Measurements from ENCODE around the gene DPF3. TPM values are rescaled to one million over a fixed set of nuclear protein-coding genes. Genes with fewer than 3 reads are reported as not detected.
A peak's percentile ranks its signal among the peaks of the same experiment; 100 is the strongest.

Gene DPF3
- total RNA-seq, 2 experiments from 2014 or later: 14.9 to 15.4 TPM

DNA sequence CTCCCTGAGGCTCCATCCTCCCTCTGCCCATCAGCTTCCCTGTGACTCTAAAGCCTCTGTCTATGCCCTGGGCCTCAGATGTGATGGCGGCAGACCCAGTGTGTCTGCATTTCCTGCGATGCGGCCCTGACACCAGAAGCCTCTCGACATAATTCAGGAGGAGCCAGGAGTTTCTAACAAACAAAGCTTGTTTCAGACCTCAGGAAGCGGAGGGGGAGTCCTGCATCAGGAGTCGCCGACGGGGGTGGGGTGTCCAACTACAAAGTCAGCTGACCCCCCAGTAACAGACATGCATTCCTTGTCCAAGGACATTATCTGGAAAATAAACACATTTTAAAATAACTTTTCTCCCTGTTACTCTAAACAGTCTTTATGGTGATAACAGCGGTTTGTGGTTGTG is 167.5 kb downstream of the DPF3 start:
- Mint-ChIP-seq H3K27ac (no peak overlapping the region), H3K27me3 (no peaks in the 10 kb centered on the region), H3K9me3 (no peaks in the 10 kb centered on the region), H3K4me1 (peaks cover 9% of the 10 kb centered on the region), H3K36me3 (ENCODE audit: low read depth) (peaks cover 31% of the 10 kb centered on the region), H3K4me3 (no peak overlapping the region)
- DNase-seq: no peak
- ChIA-PET CTCF (no interaction called here), POLR2A (no interaction called here)

DNA sequence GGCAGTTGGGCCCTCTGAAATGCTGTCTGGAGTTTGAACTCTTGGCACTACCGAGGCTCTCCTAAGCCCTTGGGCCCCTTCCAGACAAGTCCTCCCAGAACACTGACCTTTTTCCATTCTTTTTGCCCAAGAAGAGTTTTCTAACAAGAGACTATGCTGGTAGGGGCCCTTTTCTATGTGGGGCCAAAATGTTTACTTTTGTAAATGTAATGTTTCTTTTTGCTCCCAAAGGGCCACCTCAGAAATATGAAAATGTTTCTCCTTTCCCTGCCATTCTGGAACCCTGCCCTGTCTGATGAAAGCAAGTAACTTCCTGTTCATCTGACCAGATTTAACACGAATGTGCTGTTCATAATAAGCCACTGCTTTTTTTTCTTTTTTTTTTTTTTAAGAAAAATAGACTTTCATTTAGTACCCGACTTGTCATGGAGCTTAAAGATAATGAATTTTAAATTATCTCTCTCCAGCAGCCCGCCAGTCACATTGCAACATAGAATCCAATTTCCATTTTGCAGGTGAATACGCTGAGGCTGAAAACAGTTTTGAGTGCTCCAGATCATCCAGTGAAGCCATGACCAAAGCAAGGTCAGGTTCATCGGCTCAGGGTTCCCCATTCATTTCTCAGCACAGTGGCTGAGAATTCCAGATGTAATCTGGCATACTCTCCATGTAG is 169.9 kb downstream of the DPF3 start:
- Mint-ChIP-seq H3K4me1 (peaks cover 13% of the 10 kb centered on the region), H3K4me3 (no peak overlapping the region), H3K36me3 (ENCODE audit: low read depth) (peaks cover 25% of the 10 kb centered on the region), H3K27ac (no peak overlapping the region), H3K27me3 (no peaks in the 10 kb centered on the region), H3K9me3 (no peaks in the 10 kb centered on the region)
- no peak for DNase-seq
- CTCF ChIA-PET: no interaction called here
- POLR2A ChIA-PET: no interaction called here

DNA sequence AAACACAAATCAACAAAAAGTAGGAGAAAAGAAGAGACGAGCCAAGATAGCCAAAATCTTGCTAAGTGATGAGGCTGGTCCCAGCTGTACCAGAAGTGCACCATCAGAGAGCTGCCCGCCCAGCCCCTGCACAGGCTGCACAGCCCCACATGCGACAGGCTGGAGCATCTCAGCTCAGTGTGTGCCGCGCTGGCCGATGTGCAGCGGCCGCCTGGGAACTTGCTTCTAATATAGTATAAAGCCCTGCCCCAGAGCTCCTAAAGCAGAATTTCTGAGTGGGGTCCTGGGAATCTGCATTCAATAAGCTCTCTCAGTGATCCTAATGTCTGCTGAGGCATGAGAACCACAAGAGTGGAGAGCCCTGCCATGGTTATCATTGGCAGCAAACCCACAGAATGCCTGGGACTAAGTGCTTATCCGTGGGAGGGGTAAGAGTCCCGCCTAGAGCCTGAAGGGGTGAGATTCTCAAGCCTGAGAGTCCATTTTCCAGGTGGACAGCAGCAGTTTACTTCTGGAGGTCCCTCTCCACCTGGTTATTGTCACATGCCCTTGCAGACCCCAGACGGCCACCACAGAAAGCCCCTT is 171.6 kb downstream of the DPF3 start:
- Mint-ChIP-seq H3K4me1 (peaks cover 15% of the 10 kb centered on the region), H3K4me3 (no peak overlapping the region), H3K27ac (no peak overlapping the region), H3K27me3 (no peaks in the 10 kb centered on the region), H3K9me3 (no peaks in the 10 kb centered on the region), H3K36me3 (ENCODE audit: low read depth) (peaks cover 18% of the 10 kb centered on the region)
- ChIA-PET CTCF (no interaction called here), POLR2A (no interaction called here)
- DNase-seq: no peak

DNA sequence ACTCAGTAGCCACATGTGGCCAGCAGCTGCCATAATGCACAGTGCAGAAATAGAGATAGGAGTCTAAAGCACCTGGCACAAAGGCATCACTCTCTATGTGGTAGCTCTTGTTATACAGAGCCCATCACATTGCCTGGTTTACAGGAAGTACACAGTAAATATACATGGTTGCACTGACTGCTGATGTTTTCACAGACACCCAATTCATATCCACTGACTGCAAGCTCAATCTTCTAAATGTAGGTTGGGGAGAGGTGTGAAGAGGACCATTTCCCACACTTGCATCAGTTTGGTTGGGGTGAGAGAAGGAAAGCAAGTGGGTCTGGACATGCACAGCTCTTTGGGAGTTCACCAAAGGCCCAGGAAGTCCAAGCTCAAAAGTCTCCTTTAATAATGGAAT is 172.8 kb downstream of the DPF3 start:
- POLR2A ChIA-PET: no interaction called here
- H3K9me3 Mint-ChIP-seq: no peaks in the 10 kb centered on the region
- no peaks in the 10 kb centered on the region for H3K27me3 Mint-ChIP-seq

DNA sequence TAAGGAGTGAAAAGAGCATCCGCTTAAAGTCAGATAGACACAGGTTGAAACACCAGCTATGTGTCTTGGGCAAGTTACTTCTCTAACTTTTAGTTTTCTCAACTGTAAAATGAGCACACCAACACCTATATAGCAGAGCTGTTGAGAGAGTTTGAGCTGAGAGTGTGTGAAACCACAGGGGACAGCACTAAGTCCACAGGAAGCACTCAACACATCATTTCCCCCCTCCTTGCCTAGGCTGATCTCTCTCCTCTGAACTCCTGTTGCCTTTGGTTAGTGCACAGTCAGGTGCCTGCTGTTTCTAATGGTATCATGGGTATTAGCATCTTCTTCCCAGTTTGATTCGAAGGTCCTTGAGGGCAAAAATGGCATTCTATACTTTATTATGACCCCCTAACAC is 176.7 kb downstream of the DPF3 start:
- DNase-seq: no peak
- POLR2A ChIA-PET: no interaction called here
- H3K9me3 Mint-ChIP-seq: no peaks in the 10 kb centered on the region
- H3K36me3 Mint-ChIP-seq (ENCODE audit: low read depth): peaks cover 24% of the 10 kb centered on the region
- no peak overlapping the region for H3K27ac Mint-ChIP-seq
- CTCF ChIA-PET: interaction anchor here (0.9 kb wide), 1 partner anchor 72 kb away, joined by 3 read pairs; no protein-coding TSS in a partner anchor
- no peak overlapping the region for H3K4me3 Mint-ChIP-seq
- H3K4me1 Mint-ChIP-seq: peaks cover 41% of the 10 kb centered on the region
- no peaks in the 10 kb centered on the region for H3K27me3 Mint-ChIP-seq

More for the DNA sequence above, 172.8 kb downstream of the DPF3 start:
- CTCF ChIA-PET: no interaction called here
- DNase-seq: no peak
- Mint-ChIP-seq H3K4me3 (no peak overlapping the region), H3K4me1 (peaks cover 24% of the 10 kb centered on the region), H3K36me3 (ENCODE audit: low read depth) (peaks cover 13% of the 10 kb centered on the region), H3K27ac (peak overlapping the region; percentile 3)

DNA sequence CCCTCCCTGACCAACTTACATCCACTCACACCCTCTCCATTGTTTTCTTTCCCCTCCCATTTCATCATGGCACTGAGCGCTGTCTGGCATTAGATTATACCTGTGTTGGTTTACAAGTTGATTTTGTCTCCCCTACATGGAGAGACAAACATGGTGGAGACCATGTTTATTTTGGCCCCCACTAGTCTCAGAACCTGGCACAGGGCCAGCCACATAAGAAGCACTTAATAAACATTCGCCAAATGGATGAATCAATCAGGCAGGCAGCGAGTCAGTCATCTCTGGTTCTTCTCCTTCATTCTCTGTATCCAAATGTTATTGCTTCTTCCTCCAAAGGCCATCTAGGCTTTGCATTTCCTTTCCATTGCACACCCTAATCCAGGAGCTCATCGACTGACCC is 177.4 kb downstream of the DPF3 start:
- CTCF ChIA-PET: no interaction called here
- H3K4me1 Mint-ChIP-seq: peaks cover 38% of the 10 kb centered on the region
- H3K4me3 Mint-ChIP-seq: no peak overlapping the region
- no peaks in the 10 kb centered on the region for H3K27me3 Mint-ChIP-seq
- no peak overlapping the region for H3K27ac Mint-ChIP-seq
- POLR2A ChIA-PET: no interaction called here
- H3K9me3 Mint-ChIP-seq: no peaks in the 10 kb centered on the region
- no peak for DNase-seq
- peaks cover 24% of the 10 kb centered on the region for H3K36me3 Mint-ChIP-seq (ENCODE audit: low read depth)

DNA sequence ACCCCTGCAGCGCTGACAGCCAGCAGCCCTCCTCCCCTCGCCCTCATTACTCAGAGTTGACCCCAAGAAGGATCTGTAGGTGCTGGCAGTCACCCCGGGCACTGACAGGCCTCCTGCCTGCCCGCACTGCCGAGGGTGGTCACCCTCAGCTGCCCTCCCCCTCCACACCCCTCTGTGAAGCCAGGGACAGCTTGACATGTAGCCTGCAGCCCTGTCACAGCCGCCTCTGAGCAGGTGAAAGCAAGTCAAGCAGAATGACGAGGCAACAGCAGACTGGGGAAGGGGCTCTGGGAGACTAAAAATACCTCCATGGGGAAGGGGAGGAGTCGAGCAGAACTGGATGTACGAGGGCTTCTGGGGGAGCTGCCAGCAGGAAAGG is 178.1 kb downstream of the DPF3 start:
- no peak for DNase-seq
- peaks cover 28% of the 10 kb centered on the region for H3K36me3 Mint-ChIP-seq (ENCODE audit: low read depth)
- POLR2A ChIA-PET: no interaction called here
- no peaks in the 10 kb centered on the region for H3K27me3 Mint-ChIP-seq
- no peak overlapping the region for H3K4me3 Mint-ChIP-seq
- H3K9me3 Mint-ChIP-seq: no peaks in the 10 kb centered on the region
- H3K27ac Mint-ChIP-seq: no peak overlapping the region
- CTCF ChIA-PET: no interaction called here
- H3K4me1 Mint-ChIP-seq: peaks cover 34% of the 10 kb centered on the region

DNA sequence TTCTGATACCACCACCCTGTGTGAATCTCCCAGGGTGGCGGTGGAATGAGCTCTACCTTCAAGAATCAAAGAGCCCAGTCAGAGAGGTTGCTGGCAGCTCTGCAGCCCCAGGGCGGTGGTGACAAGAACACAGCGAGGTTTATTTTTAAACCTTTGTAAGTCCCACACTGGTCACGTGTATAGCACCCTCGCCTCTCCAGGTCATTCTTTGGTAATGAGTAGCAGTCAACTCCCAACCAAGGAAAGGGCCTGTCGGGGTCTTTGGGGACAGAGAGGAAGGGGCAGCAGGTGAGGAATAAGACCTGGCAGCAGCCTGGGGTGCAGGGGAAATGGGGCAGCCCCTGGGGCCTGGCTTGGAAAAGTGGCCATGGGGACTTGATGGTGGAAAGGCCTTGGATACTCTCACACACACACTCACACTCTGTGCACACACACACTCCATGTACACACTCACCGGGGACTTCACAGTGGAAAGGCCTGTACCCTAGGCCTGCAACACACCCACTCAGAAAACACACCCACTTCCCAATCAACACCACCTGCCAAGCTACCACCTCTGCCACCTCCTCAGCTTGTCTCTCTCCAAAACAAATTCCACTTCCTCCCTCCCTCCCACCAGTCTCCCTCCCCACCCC is 178.6 kb downstream of the DPF3 start:
- CTCF ChIA-PET: no interaction called here

DNA sequence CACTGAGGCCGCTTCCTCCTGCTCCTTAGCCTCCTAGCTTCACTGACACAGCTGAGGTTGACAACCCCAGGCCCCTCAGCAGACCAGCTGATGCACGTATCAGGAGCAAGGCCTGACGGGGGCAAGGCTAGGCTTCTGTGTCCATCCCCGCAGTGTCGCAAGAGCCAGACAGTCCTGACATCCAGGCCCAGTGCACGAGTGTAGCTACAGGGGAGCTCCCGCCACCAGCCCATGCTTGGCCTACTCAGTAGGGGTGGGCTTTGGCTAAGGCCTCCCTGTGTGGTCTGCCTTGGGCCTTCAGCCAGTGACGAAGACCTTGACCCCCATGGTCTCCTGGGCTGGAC is 179.1 kb downstream of the DPF3 start:
- POLR2A ChIA-PET: interaction anchor here (1.1 kb wide), 1 partner anchor 179 kb away, joined by 3 read pairs; the partner anchor contains the start of gene DPF3
- CTCF ChIA-PET: no interaction called here
- Mint-ChIP-seq H3K4me1 (peaks cover 34% of the 10 kb centered on the region), H3K36me3 (ENCODE audit: low read depth) (peaks cover 28% of the 10 kb centered on the region), H3K27ac (no peak overlapping the region), H3K27me3 (no peaks in the 10 kb centered on the region), H3K4me3 (no peak overlapping the region), H3K9me3 (no peaks in the 10 kb centered on the region)
- no peak for DNase-seq

More for the DNA sequence above, 178.6 kb downstream of the DPF3 start:
- H3K27me3 Mint-ChIP-seq: no peaks in the 10 kb centered on the region
- H3K27ac Mint-ChIP-seq: no peak overlapping the region
- no peak overlapping the region for H3K4me3 Mint-ChIP-seq
- H3K9me3 Mint-ChIP-seq: no peaks in the 10 kb centered on the region
- POLR2A ChIA-PET: interaction anchor here (1.1 kb wide), 1 partner anchor 179 kb away, joined by 3 read pairs; the partner anchor contains the start of gene DPF3
- DNase-seq: no peak
- H3K4me1 Mint-ChIP-seq: peaks cover 34% of the 10 kb centered on the region
- peaks cover 28% of the 10 kb centered on the region for H3K36me3 Mint-ChIP-seq (ENCODE audit: low read depth)

DNA sequence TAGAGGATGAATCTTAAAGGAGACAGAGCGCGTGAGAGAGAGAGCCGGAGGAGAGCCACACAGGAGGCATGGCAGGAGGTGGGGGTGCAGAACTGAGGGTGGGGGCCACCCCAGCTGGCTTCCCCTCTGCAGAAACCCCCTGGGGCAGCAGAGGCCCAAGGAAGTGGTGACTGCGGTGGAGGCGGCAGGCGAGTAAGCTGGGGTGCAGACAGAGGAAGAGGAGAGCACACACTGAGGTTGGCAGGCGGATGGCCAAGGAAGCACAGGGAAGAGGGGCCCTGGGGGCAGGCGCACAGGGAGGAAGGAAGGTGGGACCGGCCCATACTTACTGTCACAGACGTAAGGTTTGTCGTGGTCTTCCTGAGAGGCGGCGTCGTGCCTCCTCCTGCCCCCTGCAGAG is 179.8 kb downstream of the DPF3 start:
- no peak overlapping the region for H3K27ac Mint-ChIP-seq
- H3K4me3 Mint-ChIP-seq: no peak overlapping the region
- ChIA-PET CTCF (no interaction called here), POLR2A (interaction anchor here (0.8 to 1.1 kb wide), 2 partner anchors 96 to 180 kb away, joined by 3 read pairs; partner anchors contain the start of gene DPF3)
- H3K36me3 Mint-ChIP-seq (ENCODE audit: low read depth): peaks cover 28% of the 10 kb centered on the region
- peaks cover 34% of the 10 kb centered on the region for H3K4me1 Mint-ChIP-seq
- peak; percentile 71 for DNase-seq
- H3K27me3 Mint-ChIP-seq: no peaks in the 10 kb centered on the region
- no peaks in the 10 kb centered on the region for H3K9me3 Mint-ChIP-seq

DNA sequence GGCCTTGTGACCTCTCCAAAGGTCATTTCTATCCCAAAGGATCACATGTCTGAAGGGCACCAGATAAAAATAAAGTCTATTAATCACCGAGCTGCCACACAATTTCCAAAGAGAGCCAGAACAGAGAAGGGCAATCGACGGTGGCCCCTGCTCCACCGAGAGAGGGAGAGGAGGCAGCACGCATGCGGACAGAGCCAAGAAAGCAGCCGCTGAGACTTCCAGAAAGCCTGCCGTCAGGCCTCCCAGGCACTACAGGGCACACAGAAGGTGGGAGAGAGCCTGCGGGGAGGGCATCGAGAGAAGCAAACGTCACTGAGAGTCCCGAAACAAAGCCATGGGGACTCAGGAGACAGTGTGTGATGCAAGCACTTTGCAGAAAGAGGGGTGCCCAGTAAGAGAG is 182.0 kb downstream of the DPF3 start:
- peaks cover 29% of the 10 kb centered on the region for H3K4me1 Mint-ChIP-seq
- H3K27me3 Mint-ChIP-seq: no peaks in the 10 kb centered on the region
- H3K4me3 Mint-ChIP-seq: no peak overlapping the region
- H3K27ac Mint-ChIP-seq: no peak overlapping the region
- ChIA-PET CTCF (interaction anchor here (1.9 kb wide), 1 partner anchor 198 kb away, joined by 8 read pairs; no protein-coding TSS in a partner anchor), POLR2A (interaction anchor here (1.5 kb wide), 1 partner anchor 7 kb away, joined by 3 read pairs; no protein-coding TSS in a partner anchor)
- no peak for DNase-seq
- peaks cover 28% of the 10 kb centered on the region for H3K36me3 Mint-ChIP-seq (ENCODE audit: low read depth)
- H3K9me3 Mint-ChIP-seq: no peaks in the 10 kb centered on the region

DNA sequence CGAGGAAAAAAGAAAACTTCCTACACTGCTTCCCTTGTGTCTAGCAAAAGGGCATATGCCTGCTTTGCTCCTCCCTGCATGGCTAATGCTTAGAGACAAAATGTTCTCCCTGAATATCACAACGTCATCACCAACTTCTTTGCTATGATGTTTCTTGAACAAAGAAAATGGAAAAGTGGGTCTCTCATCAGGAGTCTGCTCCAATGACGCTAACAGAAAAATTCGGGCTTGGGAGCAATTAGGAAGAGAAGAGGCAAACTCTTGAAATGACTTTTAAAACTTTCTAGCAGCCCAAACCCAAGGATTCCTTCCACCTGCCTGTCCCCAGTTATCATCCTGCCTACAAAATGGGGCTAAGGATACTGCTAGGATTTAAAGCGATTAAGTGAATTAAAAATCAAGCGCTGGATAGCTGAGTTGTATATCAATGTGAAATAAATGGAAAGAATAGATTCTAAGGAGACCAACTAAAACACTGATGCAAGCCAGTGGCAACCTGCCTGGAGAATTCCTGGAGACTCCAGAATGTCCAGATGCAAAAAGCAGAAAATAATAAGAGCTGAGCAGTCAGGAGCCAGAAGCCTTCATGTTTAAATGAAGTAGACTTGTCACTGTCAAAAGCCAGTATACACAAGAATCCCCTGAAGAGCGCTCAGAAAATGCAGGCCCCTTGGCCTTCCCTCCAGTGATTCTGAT is 183.8 kb downstream of the DPF3 start:
- ChIA-PET POLR2A (interaction anchor here (1.5 kb wide), 1 partner anchor 9 kb away, joined by 3 read pairs; no protein-coding TSS in a partner anchor), CTCF (interaction anchor here (1.9 kb wide), 1 partner anchor 196 kb away, joined by 8 read pairs; no protein-coding TSS in a partner anchor)
- H3K27ac Mint-ChIP-seq: no peak overlapping the region
- peaks cover 27% of the 10 kb centered on the region for H3K4me1 Mint-ChIP-seq
- no peak overlapping the region for H3K4me3 Mint-ChIP-seq
- DNase-seq: no peak
- H3K9me3 Mint-ChIP-seq: no peaks in the 10 kb centered on the region
- H3K36me3 Mint-ChIP-seq (ENCODE audit: low read depth): peaks cover 35% of the 10 kb centered on the region
- H3K27me3 Mint-ChIP-seq: no peaks in the 10 kb centered on the region

DNA sequence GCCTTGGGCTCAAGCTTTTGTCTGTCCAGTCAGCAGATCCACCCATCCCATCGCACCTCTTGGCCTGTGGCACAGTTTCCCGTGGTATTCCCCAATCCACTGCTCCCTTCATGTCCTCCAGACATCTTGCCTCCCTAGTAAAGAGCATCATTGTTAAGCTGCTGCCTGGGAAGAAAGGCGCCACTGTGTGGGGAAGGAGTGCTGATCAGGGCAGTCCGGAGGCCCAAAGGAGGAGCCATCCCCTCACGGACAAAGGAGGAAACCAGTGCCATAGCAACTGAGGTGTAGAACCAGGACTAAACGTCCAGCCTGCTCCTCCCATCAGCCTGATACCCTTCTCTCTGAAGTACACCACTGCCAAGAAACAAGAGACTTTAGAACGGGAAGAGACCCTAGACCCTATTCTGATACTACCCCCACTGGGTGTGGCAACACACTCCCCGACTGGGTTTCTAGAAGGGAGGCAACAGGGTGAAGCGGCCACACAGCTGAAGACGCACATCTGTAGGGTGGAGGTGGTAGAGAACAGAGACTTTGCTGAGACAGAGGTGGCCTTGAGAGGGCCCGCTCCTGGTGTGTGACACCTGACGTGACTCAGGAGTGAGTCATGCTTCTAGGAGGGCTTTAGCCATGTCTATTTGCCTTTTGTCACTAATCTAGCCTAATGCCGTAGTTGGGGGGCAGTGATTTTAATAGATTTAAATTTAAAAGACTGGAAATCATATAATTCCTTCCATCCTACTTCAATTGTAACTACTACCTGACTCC is 185.0 kb downstream of the DPF3 start:
- ChIA-PET POLR2A (no interaction called here), CTCF (no interaction called here)
- H3K4me1 Mint-ChIP-seq: peaks cover 22% of the 10 kb centered on the region
- no peak overlapping the region for H3K27ac Mint-ChIP-seq
- H3K4me3 Mint-ChIP-seq: no peak overlapping the region
- peaks cover 29% of the 10 kb centered on the region for H3K36me3 Mint-ChIP-seq (ENCODE audit: low read depth)
- no peaks in the 10 kb centered on the region for H3K9me3 Mint-ChIP-seq
- no peak for DNase-seq
- no peaks in the 10 kb centered on the region for H3K27me3 Mint-ChIP-seq

Data from activated CD4-positive, alpha-beta memory T cell treated with anti-CD3 and anti-CD28 coated beads, Interleukin-2, amount 10 ng/mL, durations not matched to agents 7 days and 5 days (primary cell).